IMR-90 (cell line): Measurements from ENCODE around the gene CAV2. TPM values are rescaled to one million over a fixed set of nuclear protein-coding genes. Genes with fewer than 3 reads are reported as not detected.
A peak's percentile ranks its signal among the peaks of the same experiment; 100 is the strongest.

Source experiments
- ATAC-seq: fragments of 200-7000 bp; cut with Tn5 transposase; 2 replicates; pipeline ENCODE4 v1.9.1; 2020; ENCODE audit warnings: low read depth, mild to moderate bottlenecking, moderate library complexity
- BruUV-seq: library from RNA; stranded (reverse); fragments of 400-500 nt; replicated peaks from 2 replicates; lab custom pipeline; 2021; lab: Mats Ljungman, UMichigan
- CTCF ChIA-PET: fragments of 300-600 bp; formaldehyde crosslinking; extraction: SDS; loops from one replicate; lab custom pipeline; 2021; ENCODE audit warnings: antibody characterized with exemption; lab: Yijun Ruan, JAX
- POLR2A ChIA-PET: fragments of 300-600 bp; sonication (Branson Sonifier 250); formaldehyde crosslinking; loops from one replicate; lab custom pipeline; 2022; ENCODE audit warnings: antibody characterized with exemption; ENCODE audit not compliant: unreplicated experiment; lab: Charles Lee
- DNase-seq: peaks from one replicate; pipeline ENCODE4 v3.0.0; 2013
- H2AFZ ChIP-seq: replicated peaks from 2 replicates; pipeline ENCODE3; 2013; ENCODE audit warnings: low read length, mild to moderate bottlenecking; ENCODE audit not compliant: poor library complexity
- H2AK5ac ChIP-seq: 2 replicates; pipeline ENCODE4 v1.6.1; 2013; ENCODE audit warnings: low read depth, low read length, inconsistent platforms
- H2AK9ac ChIP-seq: replicated peaks from 2 replicates; pipeline ENCODE3; 2013; ENCODE audit warnings: mild to moderate bottlenecking, low read depth, low read length, moderate library complexity; ENCODE audit not compliant: poor library complexity
- H2BK120ac ChIP-seq: 2 replicates; pipeline ENCODE4 v1.6.1; 2013; ENCODE audit warnings: low read depth, low read length, inconsistent platforms
- H2BK15ac ChIP-seq: 3 replicates; pipeline ENCODE4 v1.6.1; 2013; ENCODE audit warnings: low read depth, low read length, inconsistent platforms
- H2BK20ac ChIP-seq: 2 replicates; pipeline ENCODE4 v1.6.1; 2013; ENCODE audit warnings: low read depth, mild to moderate bottlenecking, inconsistent platforms, low read length, moderate library complexity
- H2BK5ac ChIP-seq: 2 replicates; pipeline ENCODE4 v1.6.1; 2013; ENCODE audit warnings: mild to moderate bottlenecking, low read depth, low read length, inconsistent platforms; ENCODE audit not compliant: poor library complexity, severe bottlenecking
- H3K14ac ChIP-seq: replicated peaks from 2 replicates; pipeline ENCODE4 v1.6.1; 2013; ENCODE audit warnings: low read depth, low read length, inconsistent platforms
- H3K18ac ChIP-seq: 2 replicates; pipeline ENCODE4 v1.6.1; 2013; ENCODE audit warnings: low read depth, low read length, control low read depth
- H3K23ac ChIP-seq: 2 replicates; pipeline ENCODE4 v1.6.1; 2013; ENCODE audit warnings: low read depth, low read length, inconsistent platforms
- H3K27ac ChIP-seq: 2 replicates; pipeline ENCODE4 v1.5.1; 2013; ENCODE audit warnings: mild to moderate bottlenecking, control low read depth, low read length; ENCODE audit not compliant: insufficient read depth
- H3K27me3 ChIP-seq: 2 replicates; pipeline ENCODE4 v1.6.1; 2013; ENCODE audit warnings: low read length; ENCODE audit not compliant: control insufficient read depth, insufficient read depth
- H3K36me3 ChIP-seq: 2 replicates; pipeline ENCODE4 v1.6.1; 2013; ENCODE audit warnings: low read length, mixed read lengths; ENCODE audit not compliant: control insufficient read depth, insufficient read depth
- H3K4ac ChIP-seq: 2 replicates; pipeline ENCODE4 v1.6.1; 2013; ENCODE audit warnings: low read depth, low read length, inconsistent platforms
- H3K4me1 ChIP-seq: 2 replicates; pipeline ENCODE4 v1.6.1; 2013; ENCODE audit warnings: low read length, mixed read lengths; ENCODE audit not compliant: control insufficient read depth, insufficient read depth
- H3K4me2 ChIP-seq: 2 replicates; pipeline ENCODE4 v1.6.1; 2013; ENCODE audit warnings: low read depth, mild to moderate bottlenecking, control low read depth, low read length, moderate library complexity
- H3K4me3 ChIP-seq: 2 replicates; pipeline ENCODE4 v1.5.1; 2013; ENCODE audit warnings: low read depth, mild to moderate bottlenecking, control low read depth, low read length, moderate library complexity; ENCODE audit not compliant: insufficient read depth
- H3K56ac ChIP-seq: 2 replicates; pipeline ENCODE4 v1.6.1; 2013; ENCODE audit warnings: low read length, inconsistent platforms; ENCODE audit not compliant: insufficient read depth; ENCODE audit errors: extremely low read depth
- H3K79me1 ChIP-seq, 2 experiments: 2 replicates each; pipeline ENCODE4 v1.6.1; 2013; ENCODE audit warnings: low read length in 2 of 2, inconsistent platforms in 1 of 2, low read depth in 1 of 2
- H3K9ac ChIP-seq: 2 replicates; pipeline ENCODE4 v1.6.1; 2013; ENCODE audit warnings: low read depth, low read length, control low read depth
- H3K9me1 ChIP-seq: 2 replicates; pipeline ENCODE4 v1.6.1; 2013; ENCODE audit warnings: low read length, inconsistent platforms; ENCODE audit not compliant: insufficient read depth
- H3K9me3 ChIP-seq: 2 replicates; pipeline ENCODE4 v1.6.1; 2013; ENCODE audit warnings: low read length; ENCODE audit not compliant: control insufficient read depth, insufficient read depth
- H4K20me1 ChIP-seq: 2 replicates; pipeline ENCODE4 v1.6.1; 2013; ENCODE audit warnings: low read length, inconsistent platforms; ENCODE audit not compliant: insufficient read depth
- H4K5ac ChIP-seq: 2 replicates; pipeline ENCODE4 v1.6.1; 2013; ENCODE audit warnings: mild to moderate bottlenecking, low read depth, low read length, control low read depth
- H4K8ac ChIP-seq, 2 experiments: 2 replicates each; pipeline ENCODE4 v1.6.1; 2013; ENCODE audit warnings: low read depth in 2 of 2, low read length in 2 of 2, control low read depth in 1 of 2, inconsistent platforms in 1 of 2
- H4K91ac ChIP-seq: 2 replicates; pipeline ENCODE4 v1.6.1; 2013; ENCODE audit warnings: low read depth, low read length, inconsistent platforms; ENCODE audit not compliant: insufficient read depth
- FOS ChIP-seq: fragments of 150-350 bp; IDR thresholded peaks from 2 replicates; pipeline ENCODE4 v1.6.1; 2016; ENCODE audit warnings: low read depth, low read length
- MAZ ChIP-seq: IDR thresholded peaks from 2 replicates; pipeline ENCODE4 v1.6.1; 2012; ENCODE audit warnings: low read depth, mild to moderate bottlenecking, low read length, improper control_type of control experiment, moderate library complexity, borderline replicate concordance
- RAD21 ChIP-seq: IDR thresholded peaks from 2 replicates; pipeline ENCODE4 v1.6.1; 2012; ENCODE audit warnings: low read length, improper control_type of control experiment
- RCOR1 ChIP-seq: IDR thresholded peaks from 2 replicates; pipeline ENCODE4 v1.6.1; 2012; ENCODE audit warnings: mild to moderate bottlenecking, low read length, improper control_type of control experiment; ENCODE audit not compliant: insufficient replicate concordance
- WGBS, 2 experiments: methylation state at CpG; one replicate each; pipeline versions ENCODE4 v1.1.5 to v1.1.7; 2013; ENCODE audit warnings: missing lambda C conversion rate in 2 of 2; ENCODE audit not compliant: insufficient read length in 1 of 2; ENCODE audit errors: extremely low coverage in 2 of 2; 5-methylcytosine and 5-hydroxymethylcytosine counted together
- dilution Hi-C: fragments of 300-500 bp; cut with HindIII; formaldehyde crosslinking; loops from one replicate; pipeline ENCODE4 v1.14.3; 2018; ENCODE audit warnings: low sequenced_read_pairs; ENCODE audit not compliant: unreplicated experiment
- in situ Hi-C: fragments of 300-500 bp; cut with MboI; formaldehyde crosslinking; loops from 3 replicates; pipeline ENCODE4 v1.14.3; 2019; ENCODE audit warnings: low sequenced_read_pairs, inconsistent platforms, mixed read lengths
- intact Hi-C: fragments of 100-400 bp; cut with micrococcal nuclease; formaldehyde crosslinking; loops from 2 replicates; pipeline ENCODE4 v1.10.0; 2022
- polyA plus RNA-seq, 3 experiments: library from polyadenylated mRNA; depleted of rRNA; stranded (reverse); fragments of >200 nt; gene quantifications; 2 replicates each; pipeline ENCODE4 v1.2.3, GENCODE V29; 2012; ENCODE audit warnings: low replicate concordance in 1 of 3
- total RNA-seq: library from RNA; depleted of rRNA; stranded (reverse); fragments of >200 nt; gene quantifications from 2 replicates; pipeline ENCODE4 v1.2.3, GENCODE V29; 2012
- TF ChIP-seq, protein P1 (sequence below): fragments of 150-350 bp; IDR thresholded peaks from 2 replicates; pipeline ENCODE4 v1.6.1; 2017; ENCODE audit warnings: mild to moderate bottlenecking, antibody characterized with exemption, low read length, low read depth

CAV2 gene
- total and polyA plus RNA-seq, 2 of the 4 experiments (the other 2 are of a cell fraction), result 199 to 265 TPM

GRCh38 chr7:116500078-116500853 lies 728 bp downstream of the CAV2 start:
- dilution Hi-C loops (loop anchor here (25.0 kb wide), 1 partner anchor 238 kb away; no protein-coding TSS in a partner anchor), intact Hi-C loops (loop anchor here (1.0 to 5.0 kb wide), 4 partner anchors 27 to 242 kb away; no protein-coding TSS in a partner anchor), in situ Hi-C loops (no loop called here)
- peak overlapping the region; percentile 92 for H4K5ac ChIP-seq
- H3K9me3 ChIP-seq, result no peaks in the 10 kb centered on the region
- H2AFZ ChIP-seq, result peak overlapping the region; percentile 95
- H2BK15ac ChIP-seq, result peak overlapping the region; percentile 81; the same call in 2 of the 3 replicates
- peak overlapping the region; percentile 94 for H2BK5ac ChIP-seq
- H2BK20ac ChIP-seq, result peak overlapping the region; percentile 60
- H3K56ac ChIP-seq, result peak overlapping the region; percentile 97
- peak overlapping the region; percentile 88 for H3K4me3 ChIP-seq
- H2AK5ac ChIP-seq, result peak overlapping the region; percentile 95
- peak overlapping the region; percentile 95 for H2AK9ac ChIP-seq
- BruUV-seq, result TSS peak; percentile 69
- peak overlapping the region; percentile 96 for H3K18ac ChIP-seq
- ATAC-seq (peak; percentile 2), DNase-seq (peak; percentile 50)
- no peaks in the 10 kb centered on the region; the same call in 1 of the 2 replicates for H4K20me1 ChIP-seq
- peak overlapping the region; percentile 94 for H3K27ac ChIP-seq
- H3K9me1 ChIP-seq, result peaks cover 8% of the 10 kb centered on the region
- H3K79me1 ChIP-seq, result peaks cover 9 to 38% of the 10 kb centered on the region in 2 experiments
- H3K4me2 ChIP-seq, result peak overlapping the region; percentile 96
- H2BK120ac ChIP-seq, result peak overlapping the region; percentile 82
- H3K27me3 ChIP-seq, result no peaks in the 10 kb centered on the region
- H3K14ac ChIP-seq, result peak overlapping the region; percentile 97
- peaks cover 2% of the 10 kb centered on the region for H3K36me3 ChIP-seq
- H3K4ac ChIP-seq, result peak overlapping the region; percentile 98
- TF ChIP-seq RCOR1 (no peak), FOS (no peak), RAD21 (no peak), MAZ (no peak)
- TF ChIP-seq, protein P1, sequence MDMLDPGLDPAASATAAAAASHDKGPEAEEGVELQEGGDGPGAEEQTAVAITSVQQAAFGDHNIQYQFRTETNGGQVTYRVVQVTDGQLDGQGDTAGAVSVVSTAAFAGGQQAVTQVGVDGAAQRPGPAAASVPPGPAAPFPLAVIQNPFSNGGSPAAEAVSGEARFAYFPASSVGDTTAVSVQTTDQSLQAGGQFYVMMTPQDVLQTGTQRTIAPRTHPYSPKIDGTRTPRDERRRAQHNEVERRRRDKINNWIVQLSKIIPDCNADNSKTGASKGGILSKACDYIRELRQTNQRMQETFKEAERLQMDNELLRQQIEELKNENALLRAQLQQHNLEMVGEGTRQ, result no peak
- H4K8ac ChIP-seq, result peak overlapping the region; percentile 84 to 93
- peaks cover 13% of the 10 kb centered on the region for H3K4me1 ChIP-seq
- peak overlapping the region; percentile 96 for H4K91ac ChIP-seq
- H3K9ac ChIP-seq, result peak overlapping the region; percentile 96
- WGBS, 2 experiments, result 1% methylated on average over 19 of the region's 36 CpGs; no CpG with 5 or more reads in 1 of the 2 experiments
- H3K23ac ChIP-seq, result peak overlapping the region; percentile 99
- ChIA-PET POLR2A (interaction anchor here (0.6 to 1.0 kb wide), 3 partner anchors 26 to 36 kb away, joined by 3 to 5 read pairs (median 3); no protein-coding TSS in a partner anchor), CTCF (no interaction called here)
